SW 1271 (cell line): Measurements from ENCODE around the gene WASF3.

ENCODE experiments used
- DNase-seq, 2 experiments: peaks; one replicate each; lab custom pipeline; 2025; lab: John Stamatoyannopoulos, UW

The WASF3 gene, protein sequence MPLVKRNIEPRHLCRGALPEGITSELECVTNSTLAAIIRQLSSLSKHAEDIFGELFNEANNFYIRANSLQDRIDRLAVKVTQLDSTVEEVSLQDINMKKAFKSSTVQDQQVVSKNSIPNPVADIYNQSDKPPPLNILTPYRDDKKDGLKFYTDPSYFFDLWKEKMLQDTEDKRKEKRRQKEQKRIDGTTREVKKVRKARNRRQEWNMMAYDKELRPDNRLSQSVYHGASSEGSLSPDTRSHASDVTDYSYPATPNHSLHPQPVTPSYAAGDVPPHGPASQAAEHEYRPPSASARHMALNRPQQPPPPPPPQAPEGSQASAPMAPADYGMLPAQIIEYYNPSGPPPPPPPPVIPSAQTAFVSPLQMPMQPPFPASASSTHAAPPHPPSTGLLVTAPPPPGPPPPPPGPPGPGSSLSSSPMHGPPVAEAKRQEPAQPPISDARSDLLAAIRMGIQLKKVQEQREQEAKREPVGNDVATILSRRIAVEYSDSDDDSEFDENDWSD

DNA sequence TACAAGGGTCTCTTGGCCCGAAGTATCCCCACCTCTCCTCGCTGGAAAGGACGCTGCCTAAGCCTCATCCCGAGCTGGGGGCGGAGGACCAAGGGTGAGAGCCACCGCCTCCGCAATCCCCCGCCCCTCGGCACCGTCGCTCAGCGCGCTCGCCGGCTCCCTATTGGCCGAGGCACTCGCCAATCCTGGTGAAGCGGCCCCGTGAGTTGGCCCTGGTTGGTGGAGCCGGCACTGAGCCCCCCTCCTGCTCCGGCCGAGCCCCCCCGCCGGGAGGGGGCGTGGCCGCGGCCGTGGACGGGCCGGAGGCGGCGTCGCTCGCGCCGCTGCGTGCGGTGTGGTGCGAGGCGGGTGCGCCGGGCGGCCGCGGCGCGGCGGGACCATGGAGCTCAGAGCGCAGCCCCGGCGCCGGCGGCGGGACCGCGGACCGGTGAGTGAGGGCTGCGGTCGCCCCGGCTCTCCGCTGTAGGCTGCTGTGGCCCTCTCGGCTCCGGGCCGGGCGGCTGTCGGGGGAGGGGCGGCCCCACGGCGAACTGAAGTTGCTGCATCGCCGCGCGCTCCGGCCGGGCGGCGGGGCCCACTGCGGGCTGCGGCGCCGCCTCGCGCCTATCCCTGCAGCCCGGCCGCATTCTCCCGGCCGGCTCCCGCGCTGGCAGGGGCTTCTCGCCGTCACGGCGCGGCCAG, at the start of gene WASF3:
Gene WASF3, plus strand, starts transcription at position 291 of the 681 bp plus-strand sequence. CDS start 84,588 bp downstream, outside the sequence.
- DNase-seq: peak; percentile 75 to 91

DNA sequence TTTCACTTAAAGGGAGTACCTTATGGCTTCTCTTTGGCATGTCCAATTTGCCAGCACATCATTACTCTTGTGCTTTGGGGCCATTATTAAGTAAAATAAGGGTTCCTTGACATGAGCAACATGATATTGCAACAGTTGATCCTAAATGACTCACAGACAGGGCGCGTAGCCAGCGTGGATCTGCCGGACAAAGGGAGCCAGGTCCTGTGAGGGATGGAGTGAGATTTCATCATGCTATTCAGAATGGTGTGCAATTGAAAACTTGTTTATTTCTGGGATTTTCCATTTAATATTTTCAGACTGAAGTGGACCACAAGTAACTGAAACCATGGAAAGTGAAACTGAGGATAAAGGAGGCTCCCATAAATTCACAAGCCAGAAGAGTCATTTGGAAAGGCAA, 48.6 kb upstream of the WASF3 start:
- no peak for DNase-seq

DNA sequence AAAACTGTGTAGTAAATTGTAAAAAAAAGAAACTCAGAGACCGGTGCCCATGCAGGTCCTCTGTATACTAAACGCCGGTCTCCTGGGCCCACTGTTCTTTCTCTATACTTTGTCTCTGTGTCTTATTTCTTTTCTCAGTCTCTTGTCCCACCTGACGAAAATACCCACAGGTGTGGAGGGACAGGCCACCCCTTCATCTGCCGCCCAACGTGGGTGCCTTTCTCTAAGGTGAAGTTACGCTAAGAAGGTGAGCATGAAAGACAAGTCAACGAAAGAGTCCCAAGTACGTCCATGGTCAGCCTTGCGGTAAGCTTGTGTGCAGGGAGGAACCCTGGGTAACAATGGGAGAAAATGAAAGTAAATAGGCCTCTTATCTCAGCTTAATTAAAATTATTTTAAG, 48.0 kb upstream of the WASF3 start:
- DNase-seq: no peak

DNA sequence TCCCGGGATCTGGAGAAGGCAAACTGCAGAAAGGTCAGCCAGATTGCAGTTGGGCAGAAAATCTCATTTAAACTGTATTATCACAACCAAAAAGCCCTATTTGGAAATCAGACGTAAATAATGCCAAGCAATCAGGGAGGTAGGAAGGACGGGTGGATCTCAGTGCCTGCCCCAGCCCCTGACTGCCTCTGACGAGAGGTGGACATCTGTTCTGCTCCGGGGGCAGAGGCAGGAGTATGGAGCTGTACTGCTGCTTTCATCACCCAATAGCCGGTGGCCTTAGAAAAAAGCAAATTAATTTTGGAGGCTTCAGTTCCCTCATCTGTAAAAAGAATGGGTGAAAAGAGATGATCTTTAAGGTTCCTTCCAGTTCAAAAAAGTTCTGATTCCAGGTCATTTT, 43.6 kb upstream of the WASF3 start:
- no peak for DNase-seq

DNA sequence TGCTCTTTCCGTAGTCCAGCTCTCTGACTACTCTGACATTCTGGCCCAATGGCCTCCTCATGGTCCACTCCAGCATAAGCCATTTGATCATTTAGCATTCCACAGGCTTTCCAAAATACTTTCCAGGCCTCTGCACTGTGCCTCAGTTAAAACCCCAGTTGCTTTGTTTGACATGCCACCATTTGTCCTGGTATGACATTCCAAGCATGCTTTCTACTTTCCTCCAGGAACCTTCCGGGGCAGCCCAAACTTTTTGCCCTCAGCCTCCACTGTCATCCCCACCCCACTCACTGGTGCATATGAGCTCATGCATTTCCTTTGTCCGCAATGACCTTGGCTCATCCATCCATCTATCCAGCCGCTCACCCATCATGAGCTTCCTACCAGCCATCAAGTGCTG, 41.8 kb upstream of the WASF3 start:
- DNase-seq: no peak

DNA sequence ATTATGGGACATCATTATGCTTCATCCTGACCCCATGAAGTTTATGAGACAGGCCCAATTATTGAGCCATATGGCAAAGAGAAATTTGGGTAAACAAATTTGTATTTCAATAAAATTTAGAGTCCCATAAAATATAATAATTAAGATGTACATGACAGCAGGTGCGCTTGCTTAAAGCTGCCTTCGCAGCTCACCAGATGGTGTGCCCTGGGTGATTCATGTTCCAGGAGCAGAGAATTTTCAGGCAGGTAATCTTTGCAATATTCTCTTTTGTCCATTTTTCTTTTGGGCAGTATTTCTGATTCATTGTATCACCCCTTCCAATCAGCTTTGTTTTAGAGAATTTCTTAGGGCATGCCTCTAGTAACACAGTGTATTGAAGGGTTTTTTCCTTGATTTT, 39.5 kb upstream of the WASF3 start:
- no peak for DNase-seq

DNA sequence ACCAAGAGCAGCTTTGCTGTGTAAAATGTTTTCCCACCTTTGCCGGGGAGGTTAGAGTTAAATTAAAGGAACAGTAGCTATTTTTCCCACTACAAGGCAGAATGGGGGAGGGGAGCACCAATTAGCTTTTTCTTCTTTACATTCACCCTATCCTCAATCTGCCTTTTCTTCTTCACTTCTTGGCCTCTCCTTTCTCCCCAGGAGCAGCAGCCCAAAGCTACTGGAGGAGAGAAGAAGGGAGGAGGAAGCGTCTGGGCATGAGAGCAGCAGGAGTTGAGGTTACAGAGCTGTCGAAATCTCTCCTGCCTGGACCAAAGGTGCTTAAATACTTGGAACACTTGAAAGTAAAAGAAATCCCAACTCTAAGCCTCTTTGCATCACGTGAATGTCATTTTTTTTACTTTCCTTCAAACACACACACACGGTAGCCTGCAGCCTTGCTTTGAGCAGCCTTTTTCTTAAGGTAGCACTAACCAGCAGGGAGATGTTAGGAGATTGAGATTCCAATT, 39.0 kb upstream of the WASF3 start:
- DNase-seq: no peak

DNA sequence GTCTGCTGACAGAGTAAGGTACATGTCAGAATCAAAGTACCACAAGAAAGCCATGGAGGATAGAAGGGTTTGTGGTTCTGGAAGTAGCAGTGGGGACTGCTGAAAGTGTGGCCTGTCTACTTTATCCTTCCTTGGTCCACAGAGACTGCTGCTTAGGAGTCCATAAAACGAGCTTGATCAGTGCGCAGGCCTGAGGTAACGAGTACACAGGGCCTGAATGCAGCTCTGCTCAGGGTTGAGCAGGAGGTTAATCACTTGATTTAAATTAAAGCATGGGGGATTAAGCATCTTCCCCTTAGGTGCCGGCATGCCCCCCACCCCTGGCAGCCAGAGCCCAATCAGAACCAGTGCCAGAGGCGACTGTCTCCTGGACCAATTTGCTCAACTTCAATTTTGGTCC, 34.9 kb upstream of the WASF3 start:
- no peak for DNase-seq

DNA sequence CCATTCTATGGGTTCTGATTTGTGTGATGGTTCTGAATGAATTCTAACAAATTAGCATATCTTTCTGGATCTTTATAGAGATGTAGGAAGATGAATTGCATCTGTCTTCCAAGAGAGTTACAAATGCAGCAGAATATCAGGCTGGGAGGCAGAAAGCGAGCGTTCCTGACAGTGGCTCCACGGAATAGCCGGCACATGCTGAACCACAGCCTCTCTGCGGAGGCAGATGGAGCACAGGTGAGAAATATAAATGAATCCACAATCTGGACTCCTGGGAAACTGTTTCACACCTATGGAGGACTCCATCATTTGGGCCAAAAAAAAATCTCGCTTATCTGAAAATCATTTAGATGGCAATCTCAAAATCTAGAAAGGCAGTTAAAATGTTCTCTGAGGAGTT, 34.5 kb upstream of the WASF3 start:
- no peak for DNase-seq

DNA sequence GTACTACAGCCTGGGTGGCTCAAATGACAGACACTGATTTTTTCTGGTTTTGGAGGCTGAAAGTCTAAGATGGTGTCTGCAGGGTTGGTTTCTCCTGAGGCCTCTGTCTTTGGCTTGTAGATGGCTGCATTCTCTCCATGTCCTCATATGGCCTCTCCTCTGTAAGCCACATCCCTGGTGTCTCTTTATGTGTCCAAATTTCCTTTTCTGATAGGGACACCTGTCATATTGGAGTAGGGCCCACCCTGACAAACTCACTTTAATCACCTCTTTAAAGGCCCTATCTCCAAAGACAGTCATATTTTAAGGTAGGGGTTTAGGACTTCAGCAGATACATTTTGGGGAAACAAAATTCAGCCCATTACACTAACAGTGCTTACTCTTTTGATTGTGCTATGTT, 32.0 kb upstream of the WASF3 start:
- no peak for DNase-seq

DNA sequence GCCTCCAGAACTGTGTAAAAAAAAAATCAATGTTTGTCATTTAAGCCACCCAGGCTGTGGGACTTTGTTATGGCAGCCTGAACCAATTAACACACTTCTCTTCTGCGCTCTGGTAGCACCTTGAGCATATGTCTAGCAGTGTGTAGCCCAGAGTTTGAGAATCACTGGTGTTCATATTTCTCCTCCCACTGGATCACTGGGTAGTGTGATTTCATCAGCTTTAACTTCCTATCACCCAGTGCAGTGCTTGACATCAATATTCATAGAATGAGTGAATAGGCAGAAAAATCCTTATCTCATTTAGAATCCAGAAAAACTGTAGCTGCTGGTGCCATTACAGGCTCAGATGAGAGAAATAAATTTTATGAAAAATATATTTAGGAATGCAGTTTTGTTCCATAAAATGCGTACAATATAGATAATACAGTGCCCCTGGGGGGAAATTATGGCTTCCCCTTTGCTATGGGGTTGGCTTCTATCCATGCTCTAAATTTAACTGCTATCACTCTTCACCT, 30.7 kb upstream of the WASF3 start:
- DNase-seq: no peak

DNA sequence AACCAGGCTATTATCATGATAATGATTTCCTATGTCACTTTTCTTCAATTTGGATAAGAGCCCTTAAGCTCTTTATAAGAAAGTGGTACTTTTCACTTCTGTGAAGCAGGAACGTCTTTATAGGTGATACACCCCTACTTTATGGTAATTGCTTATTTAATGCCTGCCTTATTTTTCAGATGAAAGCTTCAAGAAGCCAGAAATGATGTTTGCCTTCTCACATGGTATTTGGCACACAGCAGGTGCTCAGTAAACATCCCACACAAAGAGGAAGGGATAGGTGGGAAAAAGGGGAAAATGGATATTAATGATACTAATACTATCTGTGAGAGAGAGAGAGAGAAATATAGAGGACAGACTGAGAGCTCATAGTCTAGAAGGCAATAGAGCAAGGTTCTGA, 29.0 kb upstream of the WASF3 start:
- no peak for DNase-seq

DNA sequence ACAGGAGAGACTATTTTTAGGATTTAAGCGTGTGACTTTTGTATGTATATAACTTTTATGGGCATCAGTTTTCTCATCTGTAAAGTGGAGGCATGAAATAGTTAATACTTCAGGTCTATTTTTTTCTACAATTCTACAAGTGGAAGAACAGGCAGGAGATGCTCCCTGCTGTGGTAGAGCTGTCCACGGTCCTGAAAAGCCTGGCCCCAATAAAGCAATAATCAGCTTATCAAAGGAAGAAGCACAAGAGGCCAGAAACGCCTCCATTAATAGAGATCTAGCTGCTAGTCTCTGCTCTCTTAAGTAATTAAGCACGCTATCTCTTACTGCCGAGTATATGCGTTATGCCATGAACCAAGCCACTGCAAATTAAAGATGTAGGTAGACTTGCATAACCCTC, 28.0 kb upstream of the WASF3 start:
- no peak for DNase-seq

DNA sequence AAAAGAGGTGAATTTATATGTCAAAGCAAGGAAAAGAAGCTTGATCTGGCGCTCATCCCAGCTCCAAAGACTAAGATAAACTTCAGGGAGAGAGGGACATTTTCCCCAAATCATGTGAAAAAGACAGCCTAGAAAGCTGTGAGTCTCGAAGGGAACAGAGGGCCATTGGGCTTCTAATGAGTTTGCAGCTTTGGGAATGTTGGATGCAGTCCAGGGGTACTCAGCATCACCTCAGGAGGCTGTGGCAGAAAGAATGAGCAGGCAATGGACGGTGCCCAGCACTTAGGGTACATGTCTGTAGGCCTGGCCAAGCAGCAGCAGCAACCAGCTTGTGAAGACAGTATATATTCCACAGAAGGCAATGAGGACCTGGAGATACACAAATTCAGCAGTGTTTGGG, 25.7 kb upstream of the WASF3 start:
- DNase-seq: no peak

DNA sequence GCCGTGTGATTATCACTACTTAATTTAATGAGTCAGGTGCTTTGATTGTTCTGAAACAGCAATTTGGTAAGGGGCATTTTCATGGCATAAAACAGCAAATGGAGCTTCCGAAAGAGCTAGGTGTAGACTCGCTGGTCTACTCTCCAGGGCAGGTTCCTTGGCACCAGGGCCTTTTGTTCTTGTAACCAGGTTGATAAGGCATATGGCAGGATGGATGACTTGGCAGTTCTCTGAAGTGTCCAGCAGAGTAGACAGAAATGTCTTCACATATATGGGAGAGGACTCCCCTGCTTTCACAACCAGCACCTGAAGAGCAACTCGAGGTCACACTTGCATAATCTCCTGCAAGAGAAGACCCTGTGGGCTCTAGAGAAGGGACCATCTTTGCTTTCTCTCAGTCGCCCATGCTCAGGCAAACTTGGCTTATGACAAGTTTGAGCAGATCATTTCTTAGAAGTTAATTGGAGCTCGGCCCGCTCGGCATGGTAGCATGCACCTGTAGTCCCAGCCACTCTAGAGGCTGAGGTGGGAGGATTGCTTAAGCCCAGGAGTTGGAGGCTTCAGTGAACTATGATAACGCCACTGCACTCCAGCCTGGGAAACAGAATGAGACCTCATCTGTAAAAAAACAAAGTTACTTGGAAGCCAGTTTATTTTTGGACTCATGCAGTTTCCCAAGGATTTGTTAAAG, 23.3 kb upstream of the WASF3 start:
- no peak for DNase-seq

DNA sequence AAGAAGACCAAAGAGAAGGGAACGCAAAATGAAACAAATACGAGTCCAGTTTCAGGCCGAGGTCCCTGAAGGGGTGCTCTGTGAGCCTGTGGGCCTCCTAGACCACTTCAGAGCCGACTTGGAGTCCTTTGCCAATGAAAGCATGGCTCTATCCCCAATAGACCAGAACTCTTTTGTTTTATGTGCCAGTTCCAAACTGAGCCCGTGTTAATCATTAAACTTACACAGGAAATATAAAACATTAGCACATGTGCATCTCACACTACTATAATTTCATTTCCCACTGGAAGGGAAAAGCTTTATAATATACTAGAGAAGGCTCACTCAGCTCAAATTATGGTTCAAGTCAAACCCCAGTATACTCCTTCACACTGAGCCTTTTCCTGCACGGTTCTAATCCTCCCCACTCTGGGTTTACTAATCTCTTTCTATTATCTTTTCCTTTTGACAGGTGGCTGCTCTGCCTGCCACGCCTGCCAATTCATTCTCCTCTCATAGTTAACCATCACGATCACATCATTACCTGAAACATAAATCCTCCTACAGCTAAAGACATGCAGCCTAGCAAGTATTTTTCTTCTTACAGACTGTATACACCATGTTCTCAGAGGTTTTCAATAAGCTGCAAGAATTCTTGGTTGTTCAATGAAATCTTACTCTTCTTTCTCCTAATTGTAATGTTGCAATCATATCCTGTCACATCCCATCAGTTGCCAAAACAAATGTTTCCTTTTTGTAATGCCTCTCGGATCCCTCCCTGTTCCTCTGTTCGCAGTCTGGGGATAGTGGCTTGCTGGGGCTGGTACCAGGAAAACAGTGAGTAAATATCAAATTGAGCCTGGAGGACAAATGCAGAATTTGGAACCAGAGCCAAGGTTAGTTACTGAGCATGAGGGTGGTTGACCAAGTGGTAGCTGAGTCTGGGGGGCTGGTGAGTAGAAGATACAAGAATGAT, 18.8 kb upstream of the WASF3 start:
- no peak for DNase-seq

DNA sequence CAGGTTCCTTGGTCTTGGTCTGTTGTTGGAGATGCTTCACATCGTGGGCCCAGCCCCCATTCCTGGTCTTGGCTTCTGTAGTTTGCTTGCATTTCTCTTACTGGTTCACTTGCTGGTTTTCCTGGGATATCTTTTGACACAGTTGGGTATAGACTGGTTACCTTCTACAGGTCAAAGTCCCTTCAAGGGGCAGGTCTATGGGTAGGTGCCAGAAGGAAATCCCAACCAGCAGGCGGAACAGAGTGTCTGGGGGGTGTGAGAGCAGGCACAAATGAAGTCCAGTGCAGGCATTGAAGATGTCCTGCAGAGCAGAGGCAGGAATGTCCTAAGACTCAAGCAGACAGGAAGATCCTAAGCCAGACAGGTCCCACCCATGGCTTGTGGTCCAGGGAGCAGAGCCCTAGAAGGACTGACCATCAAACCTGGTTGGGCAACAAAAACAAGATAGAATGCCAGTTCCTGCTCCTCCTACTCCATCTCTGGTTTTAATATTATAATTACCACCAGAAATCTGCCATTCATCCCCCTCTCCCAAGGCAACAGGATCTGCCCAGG, 17.7 kb upstream of the WASF3 start:
- no peak for DNase-seq

DNA sequence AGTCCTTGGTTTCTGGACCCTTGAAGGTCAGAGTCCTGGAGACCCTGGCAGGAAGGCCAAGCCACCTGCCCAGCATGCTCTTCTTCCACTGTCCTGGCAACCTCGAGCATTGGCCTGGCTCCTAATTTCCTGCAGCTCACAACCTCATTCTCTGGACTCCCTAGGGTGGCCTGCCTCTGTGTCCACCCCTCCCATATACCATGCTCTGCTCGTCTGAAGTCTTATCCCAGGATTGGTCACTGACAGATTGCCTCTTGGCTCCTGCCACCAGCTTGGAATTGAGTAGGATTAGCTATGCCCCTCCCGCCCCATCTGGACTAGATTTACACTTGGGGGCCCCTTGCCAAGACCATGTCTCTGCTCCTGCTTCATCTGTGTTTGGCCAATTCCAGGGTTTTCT, 17.1 kb upstream of the WASF3 start:
- DNase-seq: no peak

DNA sequence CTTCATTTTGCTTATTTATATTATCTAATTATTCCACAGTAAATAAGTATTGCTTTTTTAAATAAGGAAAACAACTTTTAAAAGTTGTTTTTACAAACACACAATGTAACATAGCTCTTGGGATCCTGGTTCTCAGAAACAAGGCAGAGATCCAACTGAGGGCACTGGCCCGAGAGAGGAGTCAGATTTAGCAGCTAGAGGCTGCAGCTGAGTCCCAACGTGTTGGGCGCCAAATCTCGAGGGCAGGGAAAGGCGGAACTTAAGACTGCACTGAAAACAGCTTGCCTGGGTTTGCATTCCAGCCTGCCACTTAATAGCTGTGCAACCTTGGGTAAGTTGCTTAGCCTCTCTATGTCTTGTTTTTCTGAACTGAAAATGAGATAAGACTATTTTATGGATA, 16.4 kb upstream of the WASF3 start:
- no peak for DNase-seq

DNA sequence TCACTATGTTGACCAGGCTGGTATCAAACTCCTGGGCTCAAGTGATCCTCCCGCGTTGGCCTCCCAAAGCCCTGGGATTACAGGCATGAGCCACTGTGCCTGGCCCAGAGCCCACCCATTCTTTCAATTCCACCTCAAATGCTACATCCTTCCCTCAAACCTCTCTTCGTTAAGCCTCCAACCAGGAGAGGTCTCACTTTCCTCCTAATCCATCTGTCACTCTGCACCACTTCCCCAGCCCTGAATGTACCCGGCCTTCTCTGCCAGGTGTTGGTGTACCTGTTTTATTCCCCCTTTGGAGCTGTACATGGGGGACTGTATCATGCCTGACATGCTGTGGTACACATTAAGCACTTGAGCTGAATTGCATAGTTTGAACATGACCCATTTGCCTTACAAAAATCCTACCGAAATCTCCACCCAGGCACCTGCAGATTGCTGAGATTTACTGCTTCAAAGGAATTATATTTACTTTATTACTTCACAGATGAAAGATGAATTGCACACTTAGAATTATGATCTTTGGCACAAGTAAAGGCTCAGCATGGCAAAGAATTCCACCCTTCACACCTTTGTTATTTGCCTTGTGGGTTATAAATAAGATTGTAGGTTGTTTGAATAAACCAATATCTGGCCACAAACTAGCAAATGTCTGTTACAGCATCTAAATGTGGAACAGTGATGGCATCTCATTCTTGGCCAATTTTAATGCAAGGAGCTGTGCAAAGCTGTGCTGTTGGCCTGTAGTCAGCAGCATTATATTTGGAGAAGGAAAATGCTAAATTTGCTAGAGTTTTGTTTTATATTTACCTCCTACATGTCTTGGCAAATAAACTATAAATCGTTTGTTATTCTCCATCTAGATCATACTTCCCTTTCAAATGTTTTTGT, 15.6 kb upstream of the WASF3 start:
- no peak for DNase-seq
